HCT116 (cell line): Measurements from ENCODE around the gene PEG3.

Experiments
- CBX3 ChIP-seq: IDR thresholded peaks from 2 replicates; pipeline ENCODE4 v1.6.1; 2012; ENCODE audit warnings: low read depth
- CTCF ChIP-seq, 3 experiments: fragments of 200-600 bp in 1 of 3; sonication (generic) in 1 of 3; IDR thresholded peaks in 2 of 3; conservative IDR thresholded peaks in 1 of 3; 2 replicates each; pipeline ENCODE4 v1.5.1; 2012 to 2017; ENCODE audit warnings: low read depth in 2 of 3, low read length in 2 of 3, antibody characterized with exemption in 1 of 3, borderline replicate concordance in 1 of 3, control low read depth in 1 of 3, mild to moderate bottlenecking in 1 of 3, mixed read lengths in 1 of 3, mixed run types in 1 of 3, moderate library complexity in 1 of 3; ENCODE audit not compliant: insufficient read depth in 1 of 3
- EGR1 ChIP-seq: IDR thresholded peaks from 2 replicates; pipeline ENCODE4 v1.6.1; 2012; ENCODE audit warnings: low read depth
- EZH2 ChIP-seq: fragments of 200-600 bp; sonication (generic); IDR thresholded peaks from 2 replicates; pipeline ENCODE4 v1.6.1; 2017; ENCODE audit warnings: antibody characterized with exemption, mixed run types
- EZH2phosphoT487 ChIP-seq: fragments of 200-600 bp; IDR thresholded peaks from 2 replicates; pipeline ENCODE4 v1.6.1; 2018; ENCODE audit warnings: antibody characterized with exemption, borderline replicate concordance
- JUND ChIP-seq: IDR thresholded peaks from 2 replicates; pipeline ENCODE4 v1.6.1; 2012
- POLR2A ChIP-seq: IDR thresholded peaks from 2 replicates; pipeline ENCODE4 v1.7.0; 2011; ENCODE audit warnings: borderline replicate concordance; ENCODE audit not compliant: insufficient read depth, insufficient read length; ENCODE audit errors: extremely low read depth
- POLR2AphosphoS5 ChIP-seq: IDR thresholded peaks from 2 replicates; pipeline ENCODE4 v1.6.1; 2011; ENCODE audit warnings: mild to moderate bottlenecking, low read depth, low read length, moderate library complexity
- RAD21 ChIP-seq: IDR thresholded peaks from 2 replicates; pipeline ENCODE4 v1.6.1; 2012; ENCODE audit warnings: low read depth, mild to moderate bottlenecking
- SP1 ChIP-seq: IDR thresholded peaks from 2 replicates; pipeline ENCODE4 v1.6.1; 2012; ENCODE audit warnings: low read depth
- YY1 ChIP-seq: IDR thresholded peaks from 2 replicates; pipeline ENCODE4 v1.6.1; 2011; ENCODE audit warnings: low read length, low read depth, moderate library complexity, mild to moderate bottlenecking; ENCODE audit not compliant: insufficient replicate concordance; ENCODE audit errors: extremely low read depth
- ZNF274 ChIP-seq: fragments of 200-500 bp; sonication (Bioruptor generic); IDR thresholded peaks from 2 replicates; pipeline ENCODE4 v1.6.1; 2014; ENCODE audit warnings: mild to moderate bottlenecking, low read depth, low read length, inconsistent platforms
- TF ChIP-seq, protein P1 (sequence below): IDR thresholded peaks from 2 replicates; pipeline ENCODE4 v1.6.1; 2011; ENCODE audit warnings: mild to moderate bottlenecking, low read length, moderate library complexity; ENCODE audit not compliant: insufficient replicate concordance; ENCODE audit errors: extremely low read depth
- TF ChIP-seq, protein P2 (sequence below): IDR thresholded peaks from 2 replicates; pipeline ENCODE4 v1.6.1; 2012

GRCh38 chr19:56869886-56870285 is 29.4 kb upstream of the PEG3 start:
- no peak for TF ChIP-seq CTCF (IDR thresholded peaks at IDR 0.05 in 2 of 3, conservative IDR thresholded peaks at IDR 0.05 in 1 of 3; ENCODE audit: borderline replicate concordance in 1 of 3, insufficient read depth in 1 of 3, low read depth in 2 of 3, low read length in 2 of 3)
- TF ChIP-seq CBX3: no peak
- TF ChIP-seq POLR2A: no peak
- no peak for TF ChIP-seq SP1
- no peak for TF ChIP-seq YY1
- TF ChIP-seq EGR1: no peak
- TF ChIP-seq EZH2: no peak
- no peak for TF ChIP-seq RAD21
- TF ChIP-seq JUND: no peak
- no peak for TF ChIP-seq POLR2AphosphoS5
- TF ChIP-seq, protein P1, sequence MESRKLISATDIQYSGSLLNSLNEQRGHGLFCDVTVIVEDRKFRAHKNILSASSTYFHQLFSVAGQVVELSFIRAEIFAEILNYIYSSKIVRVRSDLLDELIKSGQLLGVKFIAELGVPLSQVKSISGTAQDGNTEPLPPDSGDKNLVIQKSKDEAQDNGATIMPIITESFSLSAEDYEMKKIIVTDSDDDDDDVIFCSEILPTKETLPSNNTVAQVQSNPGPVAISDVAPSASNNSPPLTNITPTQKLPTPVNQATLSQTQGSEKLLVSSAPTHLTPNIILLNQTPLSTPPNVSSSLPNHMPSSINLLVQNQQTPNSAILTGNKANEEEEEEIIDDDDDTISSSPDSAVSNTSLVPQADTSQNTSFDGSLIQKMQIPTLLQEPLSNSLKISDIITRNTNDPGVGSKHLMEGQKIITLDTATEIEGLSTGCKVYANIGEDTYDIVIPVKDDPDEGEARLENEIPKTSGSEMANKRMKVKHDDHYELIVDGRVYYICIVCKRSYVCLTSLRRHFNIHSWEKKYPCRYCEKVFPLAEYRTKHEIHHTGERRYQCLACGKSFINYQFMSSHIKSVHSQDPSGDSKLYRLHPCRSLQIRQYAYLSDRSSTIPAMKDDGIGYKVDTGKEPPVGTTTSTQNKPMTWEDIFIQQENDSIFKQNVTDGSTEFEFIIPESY: no peak
- no peak for TF ChIP-seq ZNF274
- TF ChIP-seq EZH2phosphoT487: no peak
- TF ChIP-seq, protein P2, sequence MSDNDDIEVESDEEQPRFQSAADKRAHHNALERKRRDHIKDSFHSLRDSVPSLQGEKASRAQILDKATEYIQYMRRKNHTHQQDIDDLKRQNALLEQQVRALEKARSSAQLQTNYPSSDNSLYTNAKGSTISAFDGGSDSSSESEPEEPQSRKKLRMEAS: no peak
